GM23248 (cell line): ENCODE data around the gene CIAO1.

Experiments used
- EZH2 ChIP-seq: fragments of 200-600 bp; sonication (generic); IDR thresholded peaks from 2 replicates; pipeline ENCODE4 v1.6.1; 2018; ENCODE audit warnings: antibody characterized with exemption, mild to moderate bottlenecking; ENCODE audit not compliant: insufficient read depth, poor library complexity, severe bottlenecking
- EZH2phosphoT487 ChIP-seq: fragments of 200-600 bp; sonication (generic); IDR thresholded peaks from 2 replicates; pipeline ENCODE4 v1.6.1; 2018; ENCODE audit warnings: antibody characterized with exemption, moderate library complexity, mild to moderate bottlenecking, low read depth; ENCODE audit not compliant: insufficient read depth

- TF ChIP-seq EZH2 (no peak), EZH2phosphoT487 (no peak)
These were observed 53.4 kb downstream of the CIAO1 start for GRCh38 chr2:96319396-96319795.
